ENCODE measurements around the gene RXRG.

Gene RXRG

DNA sequence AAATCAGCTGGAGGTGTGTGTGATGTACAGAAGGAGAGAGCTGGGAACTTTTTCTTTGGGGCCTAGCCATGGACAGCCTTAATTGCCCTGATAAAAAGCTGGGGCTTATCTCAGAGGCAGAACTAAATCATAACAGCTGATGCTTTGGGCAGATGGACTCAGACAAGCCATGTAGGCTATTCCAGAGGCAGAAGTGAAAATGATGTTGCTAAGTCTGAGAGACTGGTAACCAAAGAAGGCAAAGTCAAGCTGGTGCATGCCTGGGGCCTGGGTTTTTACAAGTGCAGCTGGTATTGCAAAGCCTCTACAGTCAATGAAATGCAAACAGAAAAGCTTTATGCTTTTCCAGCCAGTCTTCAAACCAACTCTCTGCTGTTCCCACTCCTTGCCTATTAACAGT, 49.4 kb downstream of the RXRG start:
- no peak overlapping the region for H3K4me2 ChIP-seq (ENCODE audit: low read length, poor library complexity, severe bottlenecking)
- no peaks in the 10 kb centered on the region for H3K36me3 ChIP-seq (ENCODE audit: control insufficient read depth in 1 of 2, insufficient read depth in 2 of 2, low read depth in 1 of 2, low read length in 2 of 2)
- H2AK5ac ChIP-seq (ENCODE audit: low read length, severe bottlenecking), result no peak overlapping the region
- H2AFZ ChIP-seq (ENCODE audit: low read depth, low read length), result no peak overlapping the region
- H3K27me3 ChIP-seq (ENCODE audit: control insufficient read depth in 1 of 2, insufficient read depth in 1 of 2, low read length in 2 of 2), result peaks cover 49 to 50% of the 10 kb centered on the region in 2 experiments
- H4K8ac ChIP-seq (ENCODE audit: low read length), result no peak overlapping the region
- H3K4me3 ChIP-seq (ENCODE audit: insufficient read depth in 1 of 2, low read depth in 1 of 2, low read length in 2 of 2), result no peak overlapping the region
- no peak overlapping the region for H2BK5ac ChIP-seq (ENCODE audit: low read depth, low read length, poor library complexity, severe bottlenecking)
- H2BK120ac ChIP-seq (ENCODE audit: low read depth, low read length), result no peak overlapping the region
- H3K4me1 ChIP-seq (ENCODE audit: control insufficient read depth, insufficient read depth, low read depth, low read length), result no peaks in the 10 kb centered on the region
- no peak for DNase-seq
- H3K9me3 ChIP-seq (ENCODE audit: control insufficient read depth, low read length), result peaks cover 5% of the 10 kb centered on the region
- no peak overlapping the region for H2BK15ac ChIP-seq (ENCODE audit: low read depth, poor library complexity, severe bottlenecking)
- H2BK12ac ChIP-seq (ENCODE audit: low read length in 2 of 2), result no peak overlapping the region
- no peak overlapping the region for H3K18ac ChIP-seq (ENCODE audit: low read depth in 1 of 2, low read length in 2 of 2)
- H3K4ac ChIP-seq (ENCODE audit: low read depth in 1 of 2, low read length in 2 of 2), result no peak overlapping the region
- no peak overlapping the region for H3K23ac ChIP-seq (ENCODE audit: low read length in 2 of 2)
- H3K14ac ChIP-seq (ENCODE audit: low read length in 2 of 2), result no peak overlapping the region
- H3K79me1 ChIP-seq (replicated peaks; ENCODE audit: low read length, poor library complexity, severe bottlenecking), result no peaks in the 10 kb centered on the region
- H3K9ac ChIP-seq (ENCODE audit: low read length), result no peak overlapping the region
- H3K27ac ChIP-seq (ENCODE audit: low read length, poor library complexity, severe bottlenecking), result no peak overlapping the region
- no peak overlapping the region for H4K91ac ChIP-seq (ENCODE audit: low read length)

GRCh38 chr1:165392634-165393571, 52.0 kb downstream of the RXRG start:
- Histone ChIP-seq H2BK120ac (ENCODE audit: low read depth, low read length) (no peak overlapping the region), H2BK12ac (ENCODE audit: low read length in 2 of 2) (no peak overlapping the region), H3K9me3 (ENCODE audit: control insufficient read depth, low read length) (peaks cover 5% of the 10 kb centered on the region), H3K4ac (ENCODE audit: low read depth in 1 of 2, low read length in 2 of 2) (no peak overlapping the region), H4K91ac (ENCODE audit: low read length) (no peak overlapping the region), H3K4me2 (ENCODE audit: low read length, poor library complexity, severe bottlenecking) (peak overlapping the region; percentile 53), H3K18ac (ENCODE audit: low read depth in 1 of 2, low read length in 2 of 2) (no peak overlapping the region), H3K79me1 (replicated peaks; ENCODE audit: low read length, poor library complexity, severe bottlenecking) (no peaks in the 10 kb centered on the region), H2BK15ac (ENCODE audit: low read depth, poor library complexity, severe bottlenecking) (no peak overlapping the region), H4K8ac (ENCODE audit: low read length) (peak overlapping the region; percentile 32), H2BK5ac (ENCODE audit: low read depth, low read length, poor library complexity, severe bottlenecking) (no peak overlapping the region), H3K27me3 (ENCODE audit: control insufficient read depth in 1 of 2, insufficient read depth in 1 of 2, low read length in 2 of 2) (peaks cover 63 to 67% of the 10 kb centered on the region in 2 experiments), H3K4me3 (ENCODE audit: insufficient read depth in 1 of 2, low read depth in 1 of 2, low read length in 2 of 2) (peak overlapping the region in 1 of 2 experiments; percentile 67), H3K23ac (ENCODE audit: low read length in 2 of 2) (no peak overlapping the region), H3K4me1 (ENCODE audit: control insufficient read depth, insufficient read depth, low read depth, low read length) (no peaks in the 10 kb centered on the region), H3K27ac (ENCODE audit: low read length, poor library complexity, severe bottlenecking) (no peak overlapping the region), H2AK5ac (ENCODE audit: low read length, severe bottlenecking) (no peak overlapping the region), H3K9ac (ENCODE audit: low read length) (peak overlapping the region; percentile 83), H3K14ac (ENCODE audit: low read length in 2 of 2) (no peak overlapping the region), H3K36me3 (ENCODE audit: control insufficient read depth in 1 of 2, insufficient read depth in 2 of 2, low read depth in 1 of 2, low read length in 2 of 2) (no peaks in the 10 kb centered on the region), H2AFZ (ENCODE audit: low read depth, low read length) (no peak overlapping the region)
- WGBS, result 17% methylated on average over 17 of the region's 19 CpGs
- DNase-seq, result peak; percentile 96

GRCh38 chr1:165389609-165390008, 55.3 kb downstream of the RXRG start:
- Histone ChIP-seq H2AFZ (ENCODE audit: low read depth, low read length) (no peak overlapping the region), H2BK12ac (ENCODE audit: low read length in 2 of 2) (no peak overlapping the region), H3K4me1 (ENCODE audit: control insufficient read depth, insufficient read depth, low read depth, low read length) (no peaks in the 10 kb centered on the region), H4K8ac (ENCODE audit: low read length) (no peak overlapping the region), H3K18ac (ENCODE audit: low read depth in 1 of 2, low read length in 2 of 2) (no peak overlapping the region), H3K4ac (ENCODE audit: low read depth in 1 of 2, low read length in 2 of 2) (no peak overlapping the region), H3K23ac (ENCODE audit: low read length in 2 of 2) (no peak overlapping the region), H4K91ac (ENCODE audit: low read length) (no peak overlapping the region), H2BK15ac (ENCODE audit: low read depth, poor library complexity, severe bottlenecking) (no peak overlapping the region), H3K4me2 (ENCODE audit: low read length, poor library complexity, severe bottlenecking) (no peak overlapping the region), H3K9ac (ENCODE audit: low read length) (no peak overlapping the region), H3K4me3 (ENCODE audit: insufficient read depth in 1 of 2, low read depth in 1 of 2, low read length in 2 of 2) (no peak overlapping the region), H2BK5ac (ENCODE audit: low read depth, low read length, poor library complexity, severe bottlenecking) (no peak overlapping the region), H3K79me1 (replicated peaks; ENCODE audit: low read length, poor library complexity, severe bottlenecking) (no peaks in the 10 kb centered on the region), H2BK120ac (ENCODE audit: low read depth, low read length) (no peak overlapping the region), H2AK5ac (ENCODE audit: low read length, severe bottlenecking) (no peak overlapping the region), H3K27me3 (ENCODE audit: control insufficient read depth in 1 of 2, insufficient read depth in 1 of 2, low read length in 2 of 2) (peaks cover 46 to 64% of the 10 kb centered on the region in 2 experiments), H3K36me3 (ENCODE audit: control insufficient read depth in 1 of 2, insufficient read depth in 2 of 2, low read depth in 1 of 2, low read length in 2 of 2) (no peaks in the 10 kb centered on the region), H3K9me3 (ENCODE audit: control insufficient read depth, low read length) (peaks cover 5% of the 10 kb centered on the region), H3K14ac (ENCODE audit: low read length in 2 of 2) (no peak overlapping the region), H3K27ac (ENCODE audit: low read length, poor library complexity, severe bottlenecking) (no peak overlapping the region)
- WGBS, result 97% methylated on average over 1 of the region's 2 CpGs
- DNase-seq, result no peak

DNA sequence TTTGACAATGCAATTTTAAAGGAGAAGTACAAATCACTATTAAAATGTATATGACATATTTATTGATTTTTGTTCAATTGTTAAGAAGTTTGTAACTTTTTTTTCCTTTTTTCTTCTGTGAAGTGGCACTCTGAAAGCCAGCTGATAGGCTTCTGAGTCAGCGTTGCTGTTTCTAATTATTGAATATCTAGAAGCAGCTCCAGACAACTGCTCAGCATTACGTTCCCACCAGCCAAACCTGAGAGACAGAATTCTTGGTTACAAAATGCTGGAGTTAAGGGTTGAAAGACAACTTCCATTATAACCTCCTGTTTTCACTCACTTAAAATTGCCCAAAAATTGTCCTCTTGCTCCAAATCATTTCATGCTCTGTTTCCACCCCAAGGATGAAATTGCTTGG, 57.0 kb downstream of the RXRG start:
- no peaks in the 10 kb centered on the region for H3K36me3 ChIP-seq (ENCODE audit: control insufficient read depth in 1 of 2, insufficient read depth in 2 of 2, low read depth in 1 of 2, low read length in 2 of 2)
- WGBS, result no CpG with 5 or more reads among the region's 2 CpGs

More for the DNA sequence above, 57.0 kb downstream of the RXRG start:
- Histone ChIP-seq H4K8ac (ENCODE audit: low read length) (no peak overlapping the region), H2BK120ac (ENCODE audit: low read depth, low read length) (no peak overlapping the region), H3K18ac (ENCODE audit: low read depth in 1 of 2, low read length in 2 of 2) (no peak overlapping the region), H2BK15ac (ENCODE audit: low read depth, poor library complexity, severe bottlenecking) (no peak overlapping the region), H3K9ac (ENCODE audit: low read length) (peak overlapping the region; percentile 53), H2AFZ (ENCODE audit: low read depth, low read length) (no peak overlapping the region), H3K27ac (ENCODE audit: low read length, poor library complexity, severe bottlenecking) (no peak overlapping the region), H3K4ac (ENCODE audit: low read depth in 1 of 2, low read length in 2 of 2) (no peak overlapping the region), H3K4me1 (ENCODE audit: control insufficient read depth, insufficient read depth, low read depth, low read length) (no peaks in the 10 kb centered on the region), H3K4me3 (ENCODE audit: insufficient read depth in 1 of 2, low read depth in 1 of 2, low read length in 2 of 2) (no peak overlapping the region), H3K23ac (ENCODE audit: low read length in 2 of 2) (no peak overlapping the region), H3K79me1 (replicated peaks; ENCODE audit: low read length, poor library complexity, severe bottlenecking) (no peaks in the 10 kb centered on the region), H3K9me3 (ENCODE audit: control insufficient read depth, low read length) (peaks cover 5% of the 10 kb centered on the region), H3K4me2 (ENCODE audit: low read length, poor library complexity, severe bottlenecking) (no peak overlapping the region), H2AK5ac (ENCODE audit: low read length, severe bottlenecking) (no peak overlapping the region), H4K91ac (ENCODE audit: low read length) (no peak overlapping the region), H3K14ac (ENCODE audit: low read length in 2 of 2) (no peak overlapping the region), H2BK5ac (ENCODE audit: low read depth, low read length, poor library complexity, severe bottlenecking) (no peak overlapping the region), H2BK12ac (ENCODE audit: low read length in 2 of 2) (no peak overlapping the region), H3K27me3 (ENCODE audit: control insufficient read depth in 1 of 2, insufficient read depth in 1 of 2, low read length in 2 of 2) (peaks cover 45 to 76% of the 10 kb centered on the region in 2 experiments)
- DNase-seq, result no peak
